Measurements from ENCODE around the gene LGALS4.
A peak's percentile ranks its signal among the peaks of the same experiment; 100 is the strongest.
"Not testable (repeated sequence)": the region's sequence is repeated elsewhere in the genome, so short reads cannot be mapped to it uniquely, and the experiment has no call there.

The LGALS4 gene

GRCh38 chr19:38760805-38761517 lies 51.8 kb downstream of the LGALS4 start:
- DNase-seq; intact Hi-C loops (cut with DNase I): not testable (repeated sequence)

GRCh38 chr19:38759590-38760003 lies 53.1 kb downstream of the LGALS4 start:
- DNase-seq, result peak in 1 of 42 donors; percentile 6
- intact Hi-C loops (cut with DNase I), result no loop called here

- intact Hi-C loops (cut with DNase I); DNase-seq: not testable (repeated sequence)
These were observed 58.5 kb downstream of the LGALS4 start for GRCh38 chr19:38754196-38754595.

- DNase-seq; intact Hi-C loops (cut with DNase I): not testable (repeated sequence)
These were observed 59.0 kb downstream of the LGALS4 start for GRCh38 chr19:38753783-38754182.

All from head of caudate nucleus (tissue), 42 donors.